GM19397 (cell line): ENCODE results near the gene MATN1.
A peak's percentile ranks its signal among the peaks of the same experiment; 100 is the strongest.

Experiments
- ATAC-seq: cut with Tn5 transposase; IDR thresholded peaks from one replicate; pipeline ENCODE4 v1.9.1; 2021; ENCODE audit warnings: mild to moderate bottlenecking, moderate library complexity; ENCODE audit not compliant: unreplicated experiment

MATN1 gene

GRCh38 chr1:30758121-30758688 lies 34.8 kb upstream of the MATN1 start:
- ATAC-seq = no peak

GRCh38 chr1:30757352-30758120 lies 34.2 kb upstream of the MATN1 start, which contains the start of gene LAPTM5:
Gene LAPTM5 (minus strand): TSS chr1:30757774. CDS start chr1:30757745, 29 bp downstream.
- no peak for ATAC-seq

GRCh38 chr1:30756545-30757351 lies 33.4 kb upstream of the MATN1 start:
- ATAC-seq = no peak

DNA sequence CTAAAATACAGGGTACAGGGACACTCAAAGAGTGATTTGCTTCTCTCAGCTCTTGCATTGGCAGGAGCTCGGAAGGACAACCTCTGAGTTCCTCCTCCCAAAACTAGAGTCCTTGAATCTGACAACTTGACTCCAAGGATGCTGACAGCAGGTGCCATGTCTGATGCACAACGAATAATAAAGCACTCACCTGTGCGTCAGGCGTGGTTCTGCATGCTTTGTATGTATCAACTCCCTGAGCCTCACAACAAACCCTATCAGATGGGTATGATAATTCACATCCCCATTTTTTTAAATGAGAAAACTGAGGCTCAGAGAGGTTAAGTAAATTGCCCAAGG lies 32.8 kb upstream of the MATN1 start:
- ATAC-seq = no peak

DNA sequence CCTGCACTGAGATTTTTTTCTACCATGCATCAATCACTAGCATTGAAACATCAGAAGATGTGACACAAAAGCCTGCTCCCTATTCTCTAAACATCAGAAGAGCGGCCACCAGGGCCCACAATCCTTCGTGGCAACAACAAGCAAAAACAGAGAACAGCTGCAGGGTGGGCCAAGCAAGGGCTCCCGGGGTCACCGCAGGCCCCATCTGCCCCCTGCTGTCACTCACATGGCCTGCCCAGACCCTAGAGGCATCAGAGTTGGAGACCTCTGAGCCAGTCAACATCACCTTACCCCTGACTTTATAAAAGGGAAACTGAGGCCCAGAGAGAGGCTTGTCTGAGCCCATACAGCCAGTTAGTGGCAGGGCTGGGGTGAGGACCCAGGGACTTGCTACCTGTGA lies 32.4 kb upstream of the MATN1 start:
- ATAC-seq = no peak

DNA sequence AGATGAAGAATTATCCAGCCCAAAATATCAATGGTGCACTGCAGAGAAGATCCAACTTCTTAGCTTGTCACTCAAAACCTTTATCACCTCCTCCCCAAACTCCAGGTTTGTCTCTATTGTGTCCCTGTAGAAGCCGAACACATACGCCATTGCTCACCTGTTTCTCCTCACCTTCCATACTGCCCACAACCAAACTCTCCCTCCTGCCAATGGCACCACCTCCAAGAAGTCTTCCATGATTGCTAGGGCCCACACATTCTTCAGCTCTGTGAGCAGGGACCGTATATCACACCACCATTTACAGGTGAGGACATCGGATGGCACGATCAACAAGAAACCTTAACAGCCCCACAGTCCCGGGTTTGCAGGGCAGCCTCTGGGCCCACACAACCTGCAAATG lies 31.9 kb upstream of the MATN1 start:
- ATAC-seq = no peak

GRCh38 chr1:30754684-30755171 lies 31.3 kb upstream of the MATN1 start:
- peak; percentile 34 for ATAC-seq

GRCh38 chr1:30753660-30754123 lies 30.3 kb upstream of the MATN1 start:
- ATAC-seq = no peak

GRCh38 chr1:30753118-30753517 lies 29.7 kb upstream of the MATN1 start:
- ATAC-seq = no peak

- no peak for ATAC-seq
Observed at GRCh38 chr1:30752651-30752908, 29.2 kb upstream of the MATN1 start.

DNA sequence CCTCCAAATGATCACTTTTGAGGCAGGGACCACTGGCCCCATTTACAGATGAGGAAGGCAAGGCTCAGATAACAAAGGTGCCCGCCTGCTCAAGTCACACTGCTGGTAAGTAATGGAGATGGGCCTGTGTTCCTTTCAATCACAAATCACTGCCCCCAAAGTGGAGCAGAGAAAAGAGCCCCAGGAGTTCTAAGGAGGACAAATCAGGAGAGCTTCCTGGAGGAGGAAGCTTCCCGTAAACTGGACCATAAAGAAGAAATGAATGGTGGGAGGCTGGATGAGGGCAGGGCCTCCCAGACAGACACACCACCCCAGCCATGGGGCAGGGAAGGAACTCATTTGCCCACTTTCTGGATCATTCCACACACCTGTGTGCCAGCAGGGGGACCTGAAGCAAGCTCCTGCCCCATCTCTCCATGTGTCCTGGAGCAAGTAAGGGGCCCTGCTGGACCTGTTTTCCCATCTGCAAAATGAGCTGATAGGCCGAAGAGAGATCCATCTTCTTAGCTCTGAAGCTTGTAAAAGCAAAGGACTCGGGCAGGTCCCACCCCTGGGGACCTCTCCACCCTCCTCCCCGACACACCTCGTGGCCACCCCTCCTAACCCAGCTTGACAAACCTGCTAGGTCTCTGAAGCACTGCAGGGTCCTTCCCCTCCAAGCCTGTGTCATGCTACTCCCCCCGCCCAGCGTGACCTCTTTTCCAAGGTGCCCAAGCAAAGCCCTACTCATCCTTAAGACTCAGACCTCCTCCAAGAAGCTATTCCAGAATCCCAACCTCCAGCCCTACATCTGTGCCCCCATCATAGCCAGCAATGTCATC lies 28.7 kb upstream of the MATN1 start:
- no peak for ATAC-seq

GRCh38 chr1:30750731-30751291 lies 27.4 kb upstream of the MATN1 start:
- no peak for ATAC-seq

- no peak for ATAC-seq
Observed at GRCh38 chr1:30749691-30750583, 26.6 kb upstream of the MATN1 start.

DNA sequence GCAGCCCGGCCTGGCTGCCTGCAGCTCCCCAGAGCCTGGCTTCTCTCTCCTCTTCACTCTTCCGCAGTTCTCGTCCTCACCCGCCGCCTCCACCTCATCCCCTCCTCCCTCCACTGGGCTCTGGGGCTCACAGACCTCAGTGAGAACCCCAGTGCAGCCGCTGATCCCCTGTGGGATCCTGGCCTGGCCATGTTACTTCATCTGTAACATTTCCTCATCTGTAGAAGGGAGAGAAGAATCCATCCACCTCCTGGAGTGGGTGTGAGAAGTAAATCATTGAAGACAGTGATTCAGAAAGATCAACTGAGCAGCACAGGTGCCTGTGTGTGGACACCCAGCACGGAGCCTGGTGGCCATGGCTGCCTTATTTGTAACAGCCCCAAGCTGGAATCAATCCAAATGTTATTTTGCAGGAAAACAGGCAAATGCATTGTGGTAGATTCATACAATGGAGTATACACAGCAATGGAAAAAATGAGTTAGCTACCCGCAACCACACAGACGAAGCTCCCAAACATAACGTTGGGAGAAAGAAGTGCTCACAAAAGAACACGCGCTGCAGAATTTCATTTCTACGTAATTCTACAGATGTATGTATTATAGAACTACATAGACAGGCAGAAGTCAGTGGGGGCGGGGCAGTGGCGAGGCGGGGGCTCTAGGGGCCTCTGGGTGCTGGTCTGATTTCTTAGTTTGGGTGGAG lies 25.5 kb upstream of the MATN1 start:
- no peak for ATAC-seq

DNA sequence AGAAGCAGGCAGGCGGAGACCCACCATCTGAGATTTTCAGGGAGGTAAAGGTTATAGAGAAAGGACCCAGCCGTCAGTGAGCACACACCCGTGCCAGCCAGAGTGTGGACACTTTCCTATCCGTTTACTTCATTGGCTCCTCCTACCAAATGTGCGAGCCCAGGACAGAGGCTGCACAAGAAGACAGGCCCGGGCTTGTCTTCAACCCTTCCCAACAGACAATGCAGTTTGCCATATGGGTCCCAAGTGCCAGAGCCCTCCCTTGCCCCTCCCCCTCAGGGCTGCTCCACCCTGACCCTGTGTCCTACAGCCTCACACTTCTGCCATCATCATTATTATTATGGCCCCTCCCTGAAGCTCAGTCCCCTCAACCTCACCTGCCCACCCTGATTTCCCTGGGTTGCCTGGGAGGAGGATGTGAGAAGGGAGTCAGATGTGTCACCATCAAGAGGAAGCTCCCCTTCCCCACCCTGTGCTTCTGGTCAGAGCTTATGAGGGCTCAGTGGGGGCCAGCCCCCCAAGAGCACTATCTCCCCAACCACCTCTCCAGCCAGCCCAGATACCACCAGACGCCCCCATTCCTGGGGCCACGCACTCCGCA lies 24.8 kb upstream of the MATN1 start:
- no peak for ATAC-seq

- no peak for ATAC-seq
Observed at GRCh38 chr1:30747033-30748008, 23.9 kb upstream of the MATN1 start.

DNA sequence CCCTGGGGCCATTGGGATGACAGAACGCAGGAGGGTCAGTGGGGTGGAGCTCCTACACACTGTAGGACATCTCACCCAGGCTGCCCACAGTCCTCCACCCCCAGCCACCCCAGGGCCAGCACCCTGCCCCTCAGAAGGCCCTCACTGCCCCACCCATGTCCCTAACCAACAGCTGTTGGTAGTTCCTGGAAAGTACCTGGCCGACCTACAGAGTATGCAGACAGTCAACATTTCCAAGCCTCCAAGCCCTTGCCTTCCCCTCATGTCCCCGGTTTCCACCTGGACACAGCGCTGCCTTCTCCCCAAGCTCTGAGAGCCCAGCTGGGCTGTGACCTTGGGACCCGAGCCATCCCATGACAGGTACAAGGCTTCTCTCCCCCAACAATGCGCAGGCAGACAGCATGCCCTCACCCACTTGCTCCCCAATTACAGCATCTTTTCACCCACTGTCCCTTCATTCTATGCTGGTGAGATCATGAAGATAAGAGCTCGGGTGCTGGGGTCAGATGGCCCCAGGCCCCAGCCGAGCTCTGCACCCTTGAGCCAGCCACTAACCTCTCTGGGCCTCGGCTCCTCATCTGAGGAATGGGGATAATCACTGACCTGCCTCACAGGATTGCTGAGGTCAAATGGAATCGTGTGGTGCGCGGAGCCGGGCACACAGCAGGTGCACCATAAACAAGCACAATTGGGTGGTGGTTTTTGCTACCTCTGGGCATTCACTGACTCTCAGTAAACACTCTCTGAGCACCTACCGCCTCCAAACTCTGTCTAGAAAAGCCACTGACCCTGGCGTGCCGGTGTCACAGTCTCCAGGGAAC lies 23.0 kb upstream of the MATN1 start:
- no peak for ATAC-seq
